Gastroesophageal sphincter (tissue), 2 donors: ENCODE measurements around the gene ALDOB.

Experiments
- EP300 ChIP-seq: sonication (generic); formaldehyde crosslinking; IDR thresholded peaks from one replicate; pipeline ENCODE4 v1.6.1; 2017; ENCODE audit warnings: antibody characterized with exemption, mild to moderate bottlenecking
- POLR2A ChIP-seq, 2 donors: fragments of 450-650 bp; IDR thresholded peaks; one replicate each; pipeline ENCODE4 v1.6.1; 2017; ENCODE audit warnings: antibody characterized with exemption in 2 of 2, mild to moderate bottlenecking in 2 of 2, moderate library complexity in 1 of 2
- POLR2AphosphoS5 ChIP-seq: sonication (generic); formaldehyde crosslinking; IDR thresholded peaks from one replicate; pipeline ENCODE4 v1.6.1; 2017; ENCODE audit warnings: antibody characterized with exemption

GRCh38 chr9:101460965-101461364 lies 25.4 kb upstream of the ALDOB start:
- TF ChIP-seq EP300, result no peak
- no peak for TF ChIP-seq POLR2A (IDR thresholded peaks at IDR 0.05)
- TF ChIP-seq POLR2AphosphoS5, result no peak
